ENCODE measurements around the gene FAM32A. TPM values are rescaled to one million over a fixed set of nuclear protein-coding genes. Genes with fewer than 3 reads are reported as not detected.

FAM32A gene
- total RNA-seq, 1 experiment from 2014 or later = 113 TPM

GRCh38 chr19:16157601-16158000, 27.6 kb upstream of the FAM32A start:
- H3K36me3 ChIP-seq (ENCODE audit: control insufficient read depth, insufficient read depth, low read length) = no peaks in the 10 kb centered on the region
- no peaks in the 10 kb centered on the region for H3K9me3 ChIP-seq
- no peak for TF ChIP-seq CTCF (IDR thresholded peaks at IDR 0.05; ENCODE audit: insufficient read depth in 1 of 2, low read depth in 1 of 2, low read length in 1 of 2, severe bottlenecking in 1 of 2, unreplicated experiment in 1 of 2)
- H3K27me3 Mint-ChIP-seq (ENCODE audit: insufficient read depth, unreplicated experiment) = no peaks in the 10 kb centered on the region
- no TSS peak for BruUV-seq (replicated peaks)
- H3K4me1 ChIP-seq = peaks cover 5% of the 10 kb centered on the region; the same call in 1 of the 2 replicates
- H3K4me3 ChIP-seq (ENCODE audit: low read depth, low read length) = no peak overlapping the region
- ChIA-PET POLR2A (no interaction called here), CTCF (interaction anchor here (0.6 kb wide), 1 partner anchor 1066 kb away, joined by 4 read pairs; no protein-coding TSS in a partner anchor)
- no peaks in the 10 kb centered on the region for H3K36me3 Mint-ChIP-seq (ENCODE audit: insufficient read depth, unreplicated experiment)
- no peak overlapping the region for H3K27ac Mint-ChIP-seq (ENCODE audit: unreplicated experiment)
- no peaks in the 10 kb centered on the region for H3K27me3 ChIP-seq (replicated peaks; ENCODE audit: control insufficient read depth, insufficient read depth, low read length)
- H3K4me1 Mint-ChIP-seq (ENCODE audit: low read depth, unreplicated experiment) = no peaks in the 10 kb centered on the region
- intact Hi-C loops (cut with micrococcal nuclease; ENCODE audit: unreplicated experiment) = no loop called here
- no peak overlapping the region for H3K4me3 Mint-ChIP-seq (ENCODE audit: unreplicated experiment)
- DNase-seq = no peak
- H3K9me3 Mint-ChIP-seq (ENCODE audit: unreplicated experiment) = no peaks in the 10 kb centered on the region

- intact Hi-C loops (cut with micrococcal nuclease; ENCODE audit: unreplicated experiment) = no loop called here
- POLR2A ChIA-PET = no interaction called here
- no peak overlapping the region for H3K27ac Mint-ChIP-seq (ENCODE audit: unreplicated experiment)
- H3K4me1 ChIP-seq = peaks cover 5% of the 10 kb centered on the region; the same call in 1 of the 2 replicates
- CTCF ChIA-PET = no interaction called here
- H3K4me1 Mint-ChIP-seq (ENCODE audit: low read depth, unreplicated experiment) = no peaks in the 10 kb centered on the region
- no peaks in the 10 kb centered on the region for H3K9me3 ChIP-seq
- TF ChIP-seq CTCF (IDR thresholded peaks at IDR 0.05; ENCODE audit: insufficient read depth in 1 of 2, low read depth in 1 of 2, low read length in 1 of 2, severe bottlenecking in 1 of 2, unreplicated experiment in 1 of 2) = no peak
- no peaks in the 10 kb centered on the region for H3K27me3 Mint-ChIP-seq (ENCODE audit: insufficient read depth, unreplicated experiment)
- H3K4me3 Mint-ChIP-seq (ENCODE audit: unreplicated experiment) = no peak overlapping the region
- BruUV-seq (replicated peaks) = no TSS peak
- H3K36me3 Mint-ChIP-seq (ENCODE audit: insufficient read depth, unreplicated experiment) = no peaks in the 10 kb centered on the region
- no peaks in the 10 kb centered on the region for H3K27me3 ChIP-seq (replicated peaks; ENCODE audit: control insufficient read depth, insufficient read depth, low read length)
- no peaks in the 10 kb centered on the region for H3K9me3 Mint-ChIP-seq (ENCODE audit: unreplicated experiment)
- DNase-seq = no peak
- H3K36me3 ChIP-seq (ENCODE audit: control insufficient read depth, insufficient read depth, low read length) = no peaks in the 10 kb centered on the region
- no peak overlapping the region for H3K4me3 ChIP-seq (ENCODE audit: low read depth, low read length)
Measured at GRCh38 chr19:16159655-16160054, 25.6 kb upstream of the FAM32A start.

GRCh38 chr19:16160445-16160942, 24.7 kb upstream of the FAM32A start:
- intact Hi-C loops (cut with micrococcal nuclease; ENCODE audit: unreplicated experiment) = no loop called here
- no peaks in the 10 kb centered on the region for H3K9me3 ChIP-seq

More at GRCh38 chr19:16160445-16160942, 24.7 kb upstream of the FAM32A start:
- Mint-ChIP-seq H3K4me1 (ENCODE audit: low read depth, unreplicated experiment) (no peaks in the 10 kb centered on the region), H3K27ac (ENCODE audit: unreplicated experiment) (no peak overlapping the region), H3K9me3 (ENCODE audit: unreplicated experiment) (no peaks in the 10 kb centered on the region), H3K36me3 (ENCODE audit: insufficient read depth, unreplicated experiment) (no peaks in the 10 kb centered on the region), H3K4me3 (ENCODE audit: unreplicated experiment) (no peak overlapping the region), H3K27me3 (ENCODE audit: insufficient read depth, unreplicated experiment) (no peaks in the 10 kb centered on the region)
- peaks cover 5% of the 10 kb centered on the region; the same call in 1 of the 2 replicates for H3K4me1 ChIP-seq
- no TSS peak for BruUV-seq (replicated peaks)
- DNase-seq = no peak
- ChIA-PET POLR2A (no interaction called here), CTCF (interaction anchor here (0.7 kb wide), 1 partner anchor 89 kb away, joined by 5 read pairs; no protein-coding TSS in a partner anchor)
- no peaks in the 10 kb centered on the region for H3K36me3 ChIP-seq (ENCODE audit: control insufficient read depth, insufficient read depth, low read length)
- TF ChIP-seq CTCF (IDR thresholded peaks at IDR 0.05; ENCODE audit: insufficient read depth in 1 of 2, low read depth in 1 of 2, low read length in 1 of 2, severe bottlenecking in 1 of 2, unreplicated experiment in 1 of 2) = no peak
- H3K4me3 ChIP-seq (ENCODE audit: low read depth, low read length) = no peak overlapping the region
- H3K27me3 ChIP-seq (replicated peaks; ENCODE audit: control insufficient read depth, insufficient read depth, low read length) = no peaks in the 10 kb centered on the region

All from Caco-2 (cell line).